DND-41 (cell line): Measurements from ENCODE around the gene AARS1.

Experiments used
- EZH2 ChIP-seq: IDR thresholded peaks from 3 replicates; pipeline ENCODE4 v1.6.1; 2012; ENCODE audit warnings: borderline replicate concordance, low read depth, mild to moderate bottlenecking, moderate library complexity, low read length, inconsistent platforms; ENCODE audit not compliant: severe bottlenecking
- TF ChIP-seq, protein P1 (sequence below): IDR thresholded peaks from 2 replicates; pipeline ENCODE4 v1.5.1; 2012; ENCODE audit warnings: borderline replicate concordance, low read length, moderate library complexity, mild to moderate bottlenecking; ENCODE audit not compliant: poor library complexity, severe bottlenecking; ENCODE audit errors: extremely low read depth

DNA sequence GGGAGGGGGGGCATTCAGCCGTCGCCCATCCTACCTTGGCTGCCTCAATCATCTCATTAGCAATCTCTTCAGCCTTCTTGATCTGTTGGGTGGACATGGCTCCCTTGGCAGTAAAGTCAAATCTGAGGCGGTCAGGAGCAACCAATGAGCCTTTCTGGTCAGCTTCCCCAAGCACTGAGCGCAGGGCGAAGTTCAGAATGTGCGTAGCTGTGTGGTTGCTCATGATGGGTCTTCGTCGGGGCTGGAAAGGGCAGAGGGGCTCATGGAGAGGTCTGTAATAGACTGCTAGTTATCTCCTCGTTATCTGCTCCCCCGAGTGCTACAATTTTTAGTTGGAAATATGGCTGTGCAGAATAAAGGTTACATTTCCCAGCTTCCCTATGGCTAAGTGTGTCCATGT, 30.4 kb downstream of the AARS1 start:
- TF ChIP-seq EZH2, result no peak
- TF ChIP-seq, protein P1, sequence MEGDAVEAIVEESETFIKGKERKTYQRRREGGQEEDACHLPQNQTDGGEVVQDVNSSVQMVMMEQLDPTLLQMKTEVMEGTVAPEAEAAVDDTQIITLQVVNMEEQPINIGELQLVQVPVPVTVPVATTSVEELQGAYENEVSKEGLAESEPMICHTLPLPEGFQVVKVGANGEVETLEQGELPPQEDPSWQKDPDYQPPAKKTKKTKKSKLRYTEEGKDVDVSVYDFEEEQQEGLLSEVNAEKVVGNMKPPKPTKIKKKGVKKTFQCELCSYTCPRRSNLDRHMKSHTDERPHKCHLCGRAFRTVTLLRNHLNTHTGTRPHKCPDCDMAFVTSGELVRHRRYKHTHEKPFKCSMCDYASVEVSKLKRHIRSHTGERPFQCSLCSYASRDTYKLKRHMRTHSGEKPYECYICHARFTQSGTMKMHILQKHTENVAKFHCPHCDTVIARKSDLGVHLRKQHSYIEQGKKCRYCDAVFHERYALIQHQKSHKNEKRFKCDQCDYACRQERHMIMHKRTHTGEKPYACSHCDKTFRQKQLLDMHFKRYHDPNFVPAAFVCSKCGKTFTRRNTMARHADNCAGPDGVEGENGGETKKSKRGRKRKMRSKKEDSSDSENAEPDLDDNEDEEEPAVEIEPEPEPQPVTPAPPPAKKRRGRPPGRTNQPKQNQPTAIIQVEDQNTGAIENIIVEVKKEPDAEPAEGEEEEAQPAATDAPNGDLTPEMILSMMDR, result no peak
